Endodermal cell (in vitro differentiated cells): ENCODE results near the gene PDE3A. TPM values are rescaled to one million over a fixed set of nuclear protein-coding genes. Genes with fewer than 3 reads are reported as not detected.

Experiments used
- DNase-seq: peaks from one replicate; pipeline ENCODE4 v3.0.0-alpha.2; 2017
- H3K27ac ChIP-seq: 2 replicates; pipeline ENCODE4 v1.5.1; 2013; ENCODE audit warnings: mild to moderate bottlenecking, low read depth, low read length, moderate library complexity
- H3K27me3 ChIP-seq: 2 replicates; pipeline ENCODE4 v1.6.1; 2013; ENCODE audit warnings: mild to moderate bottlenecking, low read length, moderate library complexity; ENCODE audit not compliant: insufficient read depth, control insufficient read depth, poor library complexity, severe bottlenecking
- H3K36me3 ChIP-seq: 2 replicates; pipeline ENCODE4 v1.7.0; 2013; ENCODE audit warnings: mild to moderate bottlenecking, low read length, moderate library complexity; ENCODE audit not compliant: control insufficient read depth, insufficient read depth
- H3K4me1 ChIP-seq: one replicate; pipeline ENCODE4 v1.7.0; 2013; ENCODE audit warnings: low read length; ENCODE audit not compliant: control insufficient read depth, insufficient read depth
- H3K4me3 ChIP-seq: 2 replicates; pipeline ENCODE4 v1.5.1; 2013; ENCODE audit warnings: mild to moderate bottlenecking, low read length, moderate library complexity
- H3K9ac ChIP-seq: 2 replicates; pipeline ENCODE4 v1.6.1; 2013; ENCODE audit warnings: mild to moderate bottlenecking, low read length, moderate library complexity; ENCODE audit not compliant: poor library complexity, severe bottlenecking; ENCODE audit errors: extremely low read depth
- H3K9me3 ChIP-seq: 2 replicates; pipeline ENCODE4 v1.6.1; 2013; ENCODE audit warnings: mild to moderate bottlenecking, low read length, moderate library complexity; ENCODE audit not compliant: control insufficient read depth
- H3K27ac Mint-ChIP-seq: 2 replicates; pipeline ENCODE4 v1.8.0; 2020; ENCODE audit warnings: mixed read lengths
- H3K27me3 Mint-ChIP-seq: 2 replicates; pipeline ENCODE4 v1.8.0; 2021; ENCODE audit warnings: mild to moderate bottlenecking, mixed read lengths; ENCODE audit not compliant: insufficient read depth
- H3K36me3 Mint-ChIP-seq: 2 replicates; pipeline ENCODE4 v1.8.0; 2020; ENCODE audit warnings: low read depth, mixed read lengths
- H3K4me1 Mint-ChIP-seq: 2 replicates; pipeline ENCODE4 v1.8.0; 2020; ENCODE audit warnings: mixed read lengths
- H3K4me3 Mint-ChIP-seq: 2 replicates; pipeline ENCODE4 v1.8.0; 2020; ENCODE audit warnings: mild to moderate bottlenecking, moderate library complexity, mixed read lengths
- H3K9me3 Mint-ChIP-seq: 2 replicates; pipeline ENCODE4 v1.8.0; 2020; ENCODE audit warnings: mild to moderate bottlenecking, mixed read lengths
- CTCF ChIP-seq: fragments of 200-600 bp; sonication (generic); conservative IDR thresholded peaks from 2 replicates; pipeline ENCODE4 v1.5.0; 2021; ENCODE audit warnings: antibody characterized with exemption, mild to moderate bottlenecking
- WGBS, 2 experiments: methylation state at CpG; one replicate each; pipeline versions ENCODE4 v1.1.5 to v1.1.7; 2013; ENCODE audit warnings: missing lambda C conversion rate in 2 of 2, mixed read lengths in 1 of 2; ENCODE audit not compliant: insufficient coverage in 1 of 2, insufficient read length in 1 of 2; 5-methylcytosine and 5-hydroxymethylcytosine counted together
- total RNA-seq, 2 donors: library from RNA; stranded (reverse); fragmentation: NEBNext Ultra II Directional in 1 of 2; extraction: Animal tissue kit (Norgen Biotek cat#: 25700) in 1 of 2; gene quantifications; 2 replicates in 1 of 2; 3 replicates in 1 of 2; pipeline ENCODE4 v1.2.1, GENCODE V29; 2021

The PDE3A gene
- total RNA-seq, 2 donors from 2014 or later, result 0.62 to 1.8 TPM

GRCh38 chr12:20473133-20473532 is 104.8 kb downstream of the PDE3A start:
- no peak overlapping the region for H3K9ac ChIP-seq
- H3K27ac Mint-ChIP-seq, result no peak overlapping the region
- no peaks in the 10 kb centered on the region for H3K36me3 ChIP-seq
- H3K4me1 ChIP-seq, result no peaks in the 10 kb centered on the region
- no peak for DNase-seq
- peaks cover 8% of the 10 kb centered on the region for H3K9me3 ChIP-seq
- H3K4me3 ChIP-seq, result no peak overlapping the region
- peaks cover 3% of the 10 kb centered on the region for H3K4me1 Mint-ChIP-seq
- H3K27me3 ChIP-seq, result no peaks in the 10 kb centered on the region
- no peak overlapping the region for H3K27ac ChIP-seq
- TF ChIP-seq CTCF, result no peak
- WGBS, 2 experiments, result 98 to 99% methylated on average over 5 of the region's 5 CpGs
- no peak overlapping the region for H3K4me3 Mint-ChIP-seq
- H3K36me3 Mint-ChIP-seq, result no peaks in the 10 kb centered on the region
- peaks cover 6% of the 10 kb centered on the region for H3K9me3 Mint-ChIP-seq
- no peaks in the 10 kb centered on the region for H3K27me3 Mint-ChIP-seq

GRCh38 chr12:20474016-20474415 is 105.7 kb downstream of the PDE3A start:
- no peak for DNase-seq
- Histone ChIP-seq H3K9ac (no peak overlapping the region), H3K4me1 (no peaks in the 10 kb centered on the region), H3K4me3 (no peak overlapping the region), H3K27ac (no peak overlapping the region), H3K36me3 (no peaks in the 10 kb centered on the region), H3K9me3 (peaks cover 8% of the 10 kb centered on the region), H3K27me3 (no peaks in the 10 kb centered on the region)
- Mint-ChIP-seq H3K27me3 (no peaks in the 10 kb centered on the region), H3K9me3 (peaks cover 6% of the 10 kb centered on the region), H3K4me3 (no peak overlapping the region), H3K36me3 (no peaks in the 10 kb centered on the region), H3K27ac (no peak overlapping the region), H3K4me1 (peaks cover 3% of the 10 kb centered on the region)
- 92 to 100% methylated on average over 1 to 4 of the region's 6 CpGs for WGBS, 2 experiments
- TF ChIP-seq CTCF, result no peak

GRCh38 chr12:20474443-20474842 is 106.1 kb downstream of the PDE3A start:
- no peak overlapping the region for H3K27ac ChIP-seq
- H3K27me3 Mint-ChIP-seq, result no peaks in the 10 kb centered on the region
- no peaks in the 10 kb centered on the region for H3K4me1 ChIP-seq
- no peak for TF ChIP-seq CTCF
- H3K4me1 Mint-ChIP-seq, result peaks cover 3% of the 10 kb centered on the region
- H3K4me3 ChIP-seq, result no peak overlapping the region
- peaks cover 8% of the 10 kb centered on the region for H3K9me3 ChIP-seq
- no peak overlapping the region for H3K4me3 Mint-ChIP-seq
- no peaks in the 10 kb centered on the region for H3K27me3 ChIP-seq
- H3K9me3 Mint-ChIP-seq, result peaks cover 6% of the 10 kb centered on the region
- no peak overlapping the region for H3K27ac Mint-ChIP-seq
- 83 to 89% methylated on average over 2 to 4 of the region's 4 CpGs for WGBS, 2 experiments
- no peaks in the 10 kb centered on the region for H3K36me3 ChIP-seq
- no peak overlapping the region for H3K9ac ChIP-seq
- no peaks in the 10 kb centered on the region for H3K36me3 Mint-ChIP-seq
- DNase-seq, result no peak
